Smooth muscle cell (in vitro differentiated cells): Measurements from ENCODE around the gene VTN. TPM values are rescaled to one million over a fixed set of nuclear protein-coding genes. Genes with fewer than 3 reads are reported as not detected.

Experiments
- DNase-seq: peaks from one replicate; lab custom pipeline; 2025; ENCODE audit not compliant: unreplicated experiment; lab: John Stamatoyannopoulos, UW
- H2AFZ ChIP-seq: fragments of 200-600 bp; sonication (generic); 2 replicates; pipeline ENCODE4 v1.6.0; 2016; ENCODE audit warnings: antibody characterized with exemption, low read depth, mild to moderate bottlenecking
- H3F3A ChIP-seq: fragments of 200-600 bp; sonication (generic); 2 replicates; pipeline ENCODE4 v1.6.0; 2017; ENCODE audit warnings: antibody characterized with exemption, low read depth
- H3K27ac ChIP-seq: fragments of 200-600 bp; sonication (generic); 2 replicates; pipeline ENCODE4 v1.5.1; 2016; ENCODE audit warnings: low read depth, mild to moderate bottlenecking
- H3K27me3 ChIP-seq: fragments of 200-600 bp; sonication (generic); 2 replicates; pipeline ENCODE4 v1.6.1; 2016; ENCODE audit warnings: low read depth, mild to moderate bottlenecking
- H3K36me3 ChIP-seq: fragments of 200-600 bp; sonication (generic); 2 replicates; pipeline ENCODE4 v1.5.1; 2016; ENCODE audit warnings: low read depth
- H3K4me1 ChIP-seq: fragments of 200-600 bp; sonication (generic); 2 replicates; pipeline ENCODE4 v1.5.1; 2016; ENCODE audit warnings: low read depth
- H3K4me2 ChIP-seq: fragments of 200-600 bp; sonication (generic); 2 replicates; pipeline ENCODE4 v1.6.0; 2016; ENCODE audit warnings: mild to moderate bottlenecking
- H3K4me3 ChIP-seq: fragments of 200-600 bp; sonication (generic); 2 replicates; pipeline ENCODE4 v1.5.1; 2016; ENCODE audit warnings: mild to moderate bottlenecking
- H3K79me2 ChIP-seq: fragments of 200-600 bp; sonication (generic); 2 replicates; pipeline ENCODE4 v1.6.0; 2016; ENCODE audit warnings: low read depth, mild to moderate bottlenecking
- H3K9ac ChIP-seq: fragments of 200-600 bp; sonication (generic); 2 replicates; pipeline ENCODE4 v1.6.0; 2016; ENCODE audit warnings: low read depth
- H3K9me3 ChIP-seq: fragments of 200-600 bp; sonication (generic); replicated peaks from 2 replicates; pipeline ENCODE4 v1.5.1; 2016; ENCODE audit warnings: low read depth
- H4K20me1 ChIP-seq: fragments of 200-600 bp; sonication (generic); 2 replicates; pipeline ENCODE4 v1.6.0; 2016; ENCODE audit warnings: low read depth
- WGBS: methylation state at CpG from one replicate; pipeline ENCODE4 v1.1.7; 2016; ENCODE audit warnings: low lambda C conversion rate; 5-methylcytosine and 5-hydroxymethylcytosine counted together
- polyA plus RNA-seq: library from polyadenylated mRNA; unstranded; fragments of >200 nt; fragmentation: Nextera tagmentation; extraction: Ambion mirVana; gene quantifications from 2 replicates; pipeline ENCODE4 v1.2.1, GENCODE V29; 2016
- total RNA-seq: library from RNA; depleted of rRNA; stranded (reverse); fragments of >200 nt; gene quantifications from 2 replicates; pipeline ENCODE4 v1.2.3, GENCODE V29; 2014
- TF ChIP-seq, protein P1 (sequence below): fragments of 200-600 bp; sonication (generic); IDR thresholded peaks from 2 replicates; pipeline ENCODE4 v1.5.1; 2017; ENCODE audit warnings: borderline replicate concordance, mild to moderate bottlenecking, antibody characterized with exemption; ENCODE audit not compliant: insufficient read depth, poor library complexity, severe bottlenecking

The VTN gene
- total and polyA plus RNA-seq, 2 experiments from 2014 or later: 60.3 to 90.3 TPM

DNA sequence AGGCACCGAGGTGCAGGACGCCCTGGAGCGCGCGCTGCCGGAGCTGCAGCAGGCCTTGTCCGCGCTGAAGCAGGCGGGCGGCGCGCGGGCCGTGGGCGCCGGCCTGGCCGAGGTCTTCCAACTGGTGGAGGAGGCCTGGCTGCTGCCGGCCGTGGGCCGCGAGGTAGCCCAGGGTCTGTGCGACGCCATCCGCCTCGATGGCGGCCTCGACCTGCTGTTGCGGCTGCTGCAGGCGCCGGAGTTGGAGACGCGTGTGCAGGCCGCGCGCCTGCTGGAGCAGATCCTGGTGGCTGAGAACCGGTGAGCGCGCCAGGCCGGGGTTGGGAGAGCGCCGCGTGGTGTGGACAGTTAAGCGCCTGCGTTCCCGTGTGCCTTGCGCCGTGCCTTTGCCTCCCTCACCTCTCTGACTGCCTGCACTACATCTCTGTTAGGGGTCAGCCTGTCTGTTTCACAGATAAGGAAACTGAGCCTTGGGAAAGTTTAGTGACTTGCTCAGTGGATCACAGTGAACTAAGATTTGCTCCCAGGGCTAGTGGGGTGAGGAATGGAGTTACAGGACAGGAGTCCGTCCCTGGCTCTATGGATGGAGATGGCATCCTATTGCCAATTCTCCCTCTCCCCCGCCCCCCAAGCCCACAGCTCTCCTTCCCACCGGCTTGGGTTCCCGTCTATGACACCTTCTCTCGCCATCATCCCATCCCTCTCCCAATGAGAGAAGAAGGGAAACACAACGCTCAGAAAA, 2.3 kb upstream of the VTN start:
- H3K27ac ChIP-seq: peak overlapping the region; percentile 62
- peak overlapping the region; percentile 94 for H3K4me2 ChIP-seq
- peaks cover 19% of the 10 kb centered on the region for H3K79me2 ChIP-seq
- DNase-seq: no peak
- WGBS: 19% methylated on average over 26 of the region's 53 CpGs
- TF ChIP-seq, protein P1, sequence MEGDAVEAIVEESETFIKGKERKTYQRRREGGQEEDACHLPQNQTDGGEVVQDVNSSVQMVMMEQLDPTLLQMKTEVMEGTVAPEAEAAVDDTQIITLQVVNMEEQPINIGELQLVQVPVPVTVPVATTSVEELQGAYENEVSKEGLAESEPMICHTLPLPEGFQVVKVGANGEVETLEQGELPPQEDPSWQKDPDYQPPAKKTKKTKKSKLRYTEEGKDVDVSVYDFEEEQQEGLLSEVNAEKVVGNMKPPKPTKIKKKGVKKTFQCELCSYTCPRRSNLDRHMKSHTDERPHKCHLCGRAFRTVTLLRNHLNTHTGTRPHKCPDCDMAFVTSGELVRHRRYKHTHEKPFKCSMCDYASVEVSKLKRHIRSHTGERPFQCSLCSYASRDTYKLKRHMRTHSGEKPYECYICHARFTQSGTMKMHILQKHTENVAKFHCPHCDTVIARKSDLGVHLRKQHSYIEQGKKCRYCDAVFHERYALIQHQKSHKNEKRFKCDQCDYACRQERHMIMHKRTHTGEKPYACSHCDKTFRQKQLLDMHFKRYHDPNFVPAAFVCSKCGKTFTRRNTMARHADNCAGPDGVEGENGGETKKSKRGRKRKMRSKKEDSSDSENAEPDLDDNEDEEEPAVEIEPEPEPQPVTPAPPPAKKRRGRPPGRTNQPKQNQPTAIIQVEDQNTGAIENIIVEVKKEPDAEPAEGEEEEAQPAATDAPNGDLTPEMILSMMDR: no peak
- peaks cover 43% of the 10 kb centered on the region for H4K20me1 ChIP-seq
- H3F3A ChIP-seq: peaks cover 5% of the 10 kb centered on the region
- H3K36me3 ChIP-seq: no peaks in the 10 kb centered on the region
- H3K27me3 ChIP-seq: no peaks in the 10 kb centered on the region
- H2AFZ ChIP-seq: no peak overlapping the region
- H3K4me3 ChIP-seq: peak overlapping the region; percentile 68
- H3K9ac ChIP-seq: no peak overlapping the region
- no peaks in the 10 kb centered on the region for H3K9me3 ChIP-seq
- peaks cover 20% of the 10 kb centered on the region for H3K4me1 ChIP-seq

GRCh38 chr17:28371245-28372202, 1.4 kb upstream of the VTN start, which contains the start of gene SARM1:
Gene SARM1, plus strand, starts transcription at chr17:28371694. Its CDS starts 339 bp downstream, at chr17:28372033.
- Histone ChIP-seq H3K79me2 (peaks cover 19% of the 10 kb centered on the region), H4K20me1 (peaks cover 38% of the 10 kb centered on the region), H2AFZ (peak within 1 kb of the TSS; percentile 72), H3K27me3 (no peaks in the 10 kb centered on the region), H3F3A (peaks cover 5% of the 10 kb centered on the region), H3K9ac (peak within 1 kb of the TSS; percentile 39), H3K36me3 (no peaks in the 10 kb centered on the region), H3K4me1 (peaks cover 20% of the 10 kb centered on the region), H3K9me3 (no peaks in the 10 kb centered on the region), H3K4me3 (peak within 1 kb of the TSS; percentile 68), H3K4me2 (peak within 1 kb of the TSS; percentile 94), H3K27ac (peak within 1 kb of the TSS; percentile 67)
- TF ChIP-seq, protein P1: no peak
- WGBS: 3% methylated on average over 55 of the region's 80 CpGs
- peak; percentile 84 for DNase-seq

GRCh38 chr17:28370744-28371103, 617 bp upstream of the VTN start:
- peak overlapping the region; percentile 29 for H3K9ac ChIP-seq
- peak overlapping the region; percentile 67 for H3K27ac ChIP-seq
- WGBS: 67% methylated on average over 1 of the region's 1 CpG
- no peaks in the 10 kb centered on the region for H3K27me3 ChIP-seq
- peaks cover 19% of the 10 kb centered on the region for H3K79me2 ChIP-seq
- H3K9me3 ChIP-seq: no peaks in the 10 kb centered on the region
- peak overlapping the region; percentile 68 for H3K4me3 ChIP-seq
- peak overlapping the region; percentile 94 for H3K4me2 ChIP-seq
- peaks cover 20% of the 10 kb centered on the region for H3K4me1 ChIP-seq
- no peak for DNase-seq
- no peaks in the 10 kb centered on the region for H3K36me3 ChIP-seq
- peaks cover 34% of the 10 kb centered on the region for H4K20me1 ChIP-seq
- TF ChIP-seq, protein P1: no peak
- H2AFZ ChIP-seq: no peak overlapping the region
- H3F3A ChIP-seq: peaks cover 5% of the 10 kb centered on the region
